OCI-M2 (cell line): Measurements from ENCODE around the gene OR1L6.

Source experiments
- DNase-seq: peaks from one replicate; lab custom pipeline; 2025; ENCODE audit not compliant: unreplicated experiment; lab: John Stamatoyannopoulos, UW

OR1L6 gene

GRCh38 chr9:122742003-122742402 lies at the start of gene OR1L6:
Gene OR1L6 (plus strand): TSS chr9:122742303. CDS start chr9:122749848, 7,545 bp downstream.
- no peak for DNase-seq

GRCh38 chr9:122695696-122696095 lies 46.4 kb upstream of the OR1L6 start:
- DNase-seq: no peak

GRCh38 chr9:122718038-122718437 lies 24.1 kb upstream of the OR1L6 start:
- no peak for DNase-seq

GRCh38 chr9:122719218-122719617 lies 22.9 kb upstream of the OR1L6 start:
- no peak for DNase-seq

GRCh38 chr9:122723690-122724089 lies 18.4 kb upstream of the OR1L6 start, which contains the start of gene OR1L4:
Gene OR1L4 (plus strand): TSS chr9:122723990. CDS start chr9:122723990, 0 bp downstream.
- no peak for DNase-seq

GRCh38 chr9:122754825-122755224 lies 12.7 kb downstream of the OR1L6 start:
- DNase-seq: no peak

- no peak for DNase-seq
Observed at GRCh38 chr9:122767817-122768216, 25.7 kb downstream of the OR1L6 start.

GRCh38 chr9:122777052-122777451 lies 34.9 kb downstream of the OR1L6 start:
- no peak for DNase-seq

- no peak for DNase-seq
Observed at GRCh38 chr9:122777935-122778627, 36.0 kb downstream of the OR1L6 start.

GRCh38 chr9:122779181-122779580 lies 37.1 kb downstream of the OR1L6 start:
- no peak for DNase-seq

- DNase-seq: no peak
Observed at GRCh38 chr9:122780026-122780425, 37.9 kb downstream of the OR1L6 start.

- no peak for DNase-seq
Observed at GRCh38 chr9:122781671-122782070, 39.6 kb downstream of the OR1L6 start.

- DNase-seq: no peak
Observed at GRCh38 chr9:122785269-122785668, 43.2 kb downstream of the OR1L6 start.

- no peak for DNase-seq
Observed at GRCh38 chr9:122786338-122786737, 44.2 kb downstream of the OR1L6 start.

GRCh38 chr9:122788831-122789230 lies 46.7 kb downstream of the OR1L6 start, which contains the start of gene OR5C1:
Gene OR5C1 (plus strand): TSS chr9:122788933. CDS start chr9:122788933, 0 bp downstream.
- no peak for DNase-seq

GRCh38 chr9:122789256-122790046 lies 47.3 kb downstream of the OR1L6 start:
- DNase-seq: no peak

GRCh38 chr9:122791872-122792669 lies 50.0 kb downstream of the OR1L6 start:
- DNase-seq: no peak

- no peak for DNase-seq
Observed at GRCh38 chr9:122797316-122798063, 55.4 kb downstream of the OR1L6 start.
